Trophoblast cell (in vitro differentiated cells and primary cell): ENCODE measurements around the gene UVRAG.
"Not testable (repeated sequence)": the region's sequence is repeated elsewhere in the genome, so short reads cannot be mapped to it uniquely, and the experiment has no call there.

Experiments
- DNase-seq, 2 donors: peaks; one replicate each; pipeline ENCODE4 v3.0.0-alpha.2; 2016
- H2AFZ ChIP-seq: 2 replicates; pipeline ENCODE4 v1.6.1; 2013; ENCODE audit warnings: low read length, moderate library complexity, mild to moderate bottlenecking; ENCODE audit not compliant: insufficient read depth, poor library complexity
- H2AK5ac ChIP-seq: 2 replicates; pipeline ENCODE4 v1.6.1; 2013; ENCODE audit warnings: mild to moderate bottlenecking, low read length
- H2BK120ac ChIP-seq: 2 replicates; pipeline ENCODE4 v1.6.1; 2013; ENCODE audit warnings: low read length, mild to moderate bottlenecking, moderate library complexity; ENCODE audit not compliant: insufficient read depth, poor library complexity
- H2BK12ac ChIP-seq: 2 replicates; pipeline ENCODE4 v1.6.1; 2013; ENCODE audit warnings: mild to moderate bottlenecking, low read length, moderate library complexity
- H2BK5ac ChIP-seq: 2 replicates; pipeline ENCODE4 v1.6.1; 2013; ENCODE audit warnings: low read length, low read depth, moderate library complexity, mild to moderate bottlenecking; ENCODE audit not compliant: poor library complexity
- H3K14ac ChIP-seq: 2 replicates; pipeline ENCODE4 v1.6.1; 2013; ENCODE audit warnings: mild to moderate bottlenecking, low read length
- H3K18ac ChIP-seq: 2 replicates; pipeline ENCODE4 v1.6.1; 2013; ENCODE audit warnings: mild to moderate bottlenecking, low read length
- H3K23ac ChIP-seq: 2 replicates; pipeline ENCODE4 v1.6.1; 2013; ENCODE audit warnings: low read length
- H3K27ac ChIP-seq: 2 replicates; pipeline ENCODE4 v1.5.1; 2013; ENCODE audit warnings: low read depth, mild to moderate bottlenecking, inconsistent platforms, low read length, moderate library complexity
- H3K27me3 ChIP-seq: 2 replicates; pipeline ENCODE4 v1.6.1; 2013; ENCODE audit warnings: inconsistent platforms, mild to moderate bottlenecking, low read length, moderate library complexity; ENCODE audit not compliant: insufficient read depth
- H3K36me3 ChIP-seq, 2 experiments: 1 replicate in 1 of 2; 2 replicates in 1 of 2; pipeline ENCODE4 v1.6.1; 2013; ENCODE audit warnings: low read length in 2 of 2, mild to moderate bottlenecking in 2 of 2, moderate library complexity in 1 of 2; ENCODE audit not compliant: insufficient read depth in 2 of 2, control insufficient read depth in 1 of 2
- H3K4ac ChIP-seq: 2 replicates; pipeline ENCODE4 v1.6.1; 2013; ENCODE audit warnings: low read depth, mild to moderate bottlenecking, low read length, moderate library complexity
- H3K4me1 ChIP-seq, 2 experiments: 1 replicate in 1 of 2; 2 replicates in 1 of 2; pipeline ENCODE4 v1.6.1; 2013; ENCODE audit warnings: low read length in 2 of 2, mild to moderate bottlenecking in 2 of 2, moderate library complexity in 1 of 2; ENCODE audit not compliant: insufficient read depth in 2 of 2, control insufficient read depth in 1 of 2
- H3K4me2 ChIP-seq: 2 replicates; pipeline ENCODE4 v1.6.1; 2013; ENCODE audit warnings: inconsistent platforms, mild to moderate bottlenecking, low read length, moderate library complexity
- H3K4me3 ChIP-seq: 2 replicates; pipeline ENCODE4 v1.5.1; 2013; ENCODE audit warnings: mild to moderate bottlenecking, low read depth, low read length, inconsistent platforms
- H3K79me1 ChIP-seq: one replicate; pipeline ENCODE4 v1.6.1; 2013; ENCODE audit warnings: low read length
- H3K79me2 ChIP-seq: 2 replicates; pipeline ENCODE4 v1.6.1; 2013; ENCODE audit warnings: low read length, mild to moderate bottlenecking; ENCODE audit not compliant: control insufficient read depth, insufficient read depth, poor library complexity
- H3K9ac ChIP-seq: 2 replicates; pipeline ENCODE4 v1.6.1; 2013; ENCODE audit warnings: mild to moderate bottlenecking, low read length
- H3K9me3 ChIP-seq: 2 replicates; pipeline ENCODE4 v1.6.1; 2013; ENCODE audit warnings: low read depth, mild to moderate bottlenecking, control low read depth, inconsistent platforms, low read length; ENCODE audit not compliant: insufficient read depth
- H4K12ac ChIP-seq: 2 replicates; pipeline ENCODE4 v1.6.1; 2013; ENCODE audit warnings: low read depth, mild to moderate bottlenecking, low read length, moderate library complexity
- H4K8ac ChIP-seq: 2 replicates; pipeline ENCODE4 v1.6.1; 2013; ENCODE audit warnings: low read depth, mild to moderate bottlenecking, low read length, moderate library complexity
- H4K91ac ChIP-seq: one replicate; pipeline ENCODE4 v1.6.1; 2013; ENCODE audit warnings: low read depth, mild to moderate bottlenecking, low read length, moderate library complexity
- WGBS: extraction: QIAGEN DNeasy Blood & Tissue Kit; methylation state at CpG from one replicate; pipeline ENCODE4 v1.1.7; 2013; ENCODE audit warnings: missing lambda C conversion rate; ENCODE audit not compliant: insufficient read length, insufficient coverage; ENCODE audit errors: extremely low coverage; 5-methylcytosine and 5-hydroxymethylcytosine counted together

UVRAG gene

GRCh38 chr11:76056876-76057275 is 241.9 kb downstream of the UVRAG start:
- Histone ChIP-seq H3K4me2 (no peak overlapping the region), H3K18ac (no peak overlapping the region), H3K79me2 (no peaks in the 10 kb centered on the region), H2AFZ (no peak overlapping the region), H4K8ac (no peak overlapping the region), H2BK12ac (no peak overlapping the region), H3K27me3 (no peaks in the 10 kb centered on the region), H2BK5ac (no peak overlapping the region), H3K14ac (no peak overlapping the region), H3K23ac (no peak overlapping the region), H3K79me1 (no peaks in the 10 kb centered on the region), H2AK5ac (no peak overlapping the region), H4K12ac (no peak overlapping the region), H4K91ac (no peak overlapping the region), H3K9me3 (no peaks in the 10 kb centered on the region), H3K36me3 (peaks cover 0 to 2% of the 10 kb centered on the region in 2 experiments), H3K9ac (no peak overlapping the region), H2BK120ac (no peak overlapping the region), H3K4ac (no peak overlapping the region), H3K4me3 (no peak overlapping the region), H3K4me1 (peaks cover 0 to 4% of the 10 kb centered on the region in 2 experiments), H3K27ac (no peak overlapping the region)
- no peak for DNase-seq
- no CpG with 5 or more reads among the region's 1 CpG for WGBS

- DNase-seq, H3K18ac ChIP-seq, H3K36me3 ChIP-seq, H2BK120ac ChIP-seq, H4K12ac ChIP-seq, H3K4me3 ChIP-seq, H3K4ac ChIP-seq, H2AK5ac ChIP-seq, H3K9ac ChIP-seq, H3K79me1 ChIP-seq, H3K79me2 ChIP-seq, H3K27ac ChIP-seq, H3K27me3 ChIP-seq, H3K4me2 ChIP-seq, H2BK5ac ChIP-seq, H3K23ac ChIP-seq, H4K8ac ChIP-seq, H4K91ac ChIP-seq, H3K4me1 ChIP-seq, H3K9me3 ChIP-seq, H2AFZ ChIP-seq, H2BK12ac ChIP-seq, H3K14ac ChIP-seq: not testable (repeated sequence)
- no CpG with 5 or more reads among the region's 35 CpGs for WGBS
Measured at GRCh38 chr11:76060475-76061036, 245.5 kb downstream of the UVRAG start.

- Histone ChIP-seq H3K9me3 (no peaks in the 10 kb centered on the region), H3K79me2 (no peaks in the 10 kb centered on the region), H3K4me3 (no peak overlapping the region), H3K27ac (no peak overlapping the region), H3K4me2 (no peak overlapping the region), H2BK120ac (no peak overlapping the region), H3K9ac (no peak overlapping the region), H2AFZ (no peak overlapping the region), H3K4ac (no peak overlapping the region), H4K8ac (no peak overlapping the region), H2AK5ac (no peak overlapping the region), H4K12ac (no peak overlapping the region), H3K18ac (no peak overlapping the region), H3K4me1 (no peaks in the 10 kb centered on the region), H3K79me1 (no peaks in the 10 kb centered on the region), H2BK12ac (no peak overlapping the region), H3K23ac (no peak overlapping the region), H2BK5ac (no peak overlapping the region), H3K14ac (no peak overlapping the region), H4K91ac (no peak overlapping the region), H3K36me3 (peaks cover 0 to 2% of the 10 kb centered on the region in 2 experiments), H3K27me3 (no peaks in the 10 kb centered on the region)
- DNase-seq = no peak
- WGBS = no CpG with 5 or more reads among the region's 6 CpGs
Measured at GRCh38 chr11:76062733-76063132, 247.7 kb downstream of the UVRAG start.

GRCh38 chr11:76064192-76064591 is 249.2 kb downstream of the UVRAG start:
- no peak overlapping the region for H4K12ac ChIP-seq
- no peak overlapping the region for H3K23ac ChIP-seq
- no peak overlapping the region for H4K91ac ChIP-seq
- no peak overlapping the region for H3K4ac ChIP-seq
- H2BK5ac ChIP-seq = no peak overlapping the region
- no peaks in the 10 kb centered on the region for H3K79me1 ChIP-seq
- no peak overlapping the region for H3K4me2 ChIP-seq
- H3K18ac ChIP-seq = no peak overlapping the region
- H3K4me3 ChIP-seq = no peak overlapping the region
- H3K27me3 ChIP-seq = no peaks in the 10 kb centered on the region
- DNase-seq = no peak
- H4K8ac ChIP-seq = no peak overlapping the region
- H3K27ac ChIP-seq = no peak overlapping the region
- no peak overlapping the region for H2BK12ac ChIP-seq
- no peak overlapping the region for H2AFZ ChIP-seq
- H3K79me2 ChIP-seq = no peaks in the 10 kb centered on the region
- H3K14ac ChIP-seq = no peak overlapping the region
- no peak overlapping the region for H2BK120ac ChIP-seq
- H3K36me3 ChIP-seq = peaks cover 0 to 2% of the 10 kb centered on the region in 2 experiments
- no CpG with 5 or more reads among the region's 3 CpGs for WGBS
- H3K9me3 ChIP-seq = no peaks in the 10 kb centered on the region
- H3K9ac ChIP-seq = no peak overlapping the region
- no peak overlapping the region for H2AK5ac ChIP-seq
- H3K4me1 ChIP-seq = no peaks in the 10 kb centered on the region
